Left lobe of liver (tissue), 2 donors: ENCODE data around the gene TBC1D3. TPM values are rescaled to one million over a fixed set of nuclear protein-coding genes. Genes with fewer than 3 reads are reported as not detected.
"Not testable (repeated sequence)": the region's sequence is repeated elsewhere in the genome, so short reads cannot be mapped to it uniquely, and the experiment has no call there.

ENCODE experiments used
- ATAC-seq: fragments of 200-7000 bp; cut with Tn5 transposase; one replicate; pipeline ENCODE4 v1.9.1; 2020; ENCODE audit warnings: mild to moderate bottlenecking, moderate library complexity
- DNase-seq: peaks from one replicate; pipeline ENCODE4 v3.0.0-alpha.2; 2020; ENCODE audit warnings: low spot score
- total RNA-seq: library from RNA; stranded (reverse); gene quantifications from one replicate; pipeline ENCODE4 v1.2.1, GENCODE V29; 2021
- donor health status: DM: no; HTN: no; CAD: no; lungs with moderate emphysema.
- donor health status: DM: no; HTN: yes; CAD: no.

TBC1D3 gene
- not detected for total RNA-seq

DNA sequence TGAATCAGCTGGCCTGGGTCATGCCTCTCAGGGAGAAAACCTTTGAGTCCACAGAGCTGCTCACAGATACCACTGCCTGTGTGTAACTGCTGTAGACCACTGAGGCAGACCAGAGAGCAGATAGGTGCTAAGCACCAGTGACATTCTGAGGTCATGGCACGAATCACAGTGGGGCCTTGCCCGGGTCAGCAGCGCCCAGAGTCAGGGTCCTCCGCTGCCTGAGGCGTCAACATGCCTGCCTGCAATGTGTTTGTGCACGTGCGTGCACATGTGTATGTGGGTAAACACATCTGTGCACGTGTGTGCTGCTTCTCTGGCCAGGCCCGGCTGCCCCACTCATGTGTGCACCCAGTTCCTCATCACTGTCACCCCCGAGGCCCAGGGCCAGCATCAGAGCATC is at the start of gene TBC1D3:
Gene TBC1D3 (minus strand): TSS at position 101 of the 400 bp plus-strand sequence. CDS start 1,526 bp downstream, outside the sequence.
- not testable (repeated sequence) for DNase-seq, ATAC-seq

DNA sequence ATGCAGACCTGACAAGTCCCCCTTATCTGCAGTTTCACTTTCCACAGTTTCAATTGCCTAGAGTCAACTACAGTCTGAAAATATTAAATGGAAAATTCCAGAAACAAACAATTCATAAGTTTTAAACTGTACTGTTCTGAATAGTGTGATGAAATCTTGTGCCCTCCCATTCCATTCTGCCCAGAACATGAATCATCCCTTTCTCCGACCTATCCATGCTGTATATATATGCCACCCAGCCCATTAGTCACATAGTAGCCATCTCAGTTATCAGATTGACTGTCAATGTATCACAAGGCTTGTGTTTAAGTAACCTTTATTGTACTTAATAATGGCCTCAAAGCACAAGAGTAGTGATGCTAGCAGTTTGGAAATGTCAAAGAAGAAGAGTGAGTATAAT is 40.4 kb upstream of the TBC1D3 start:
- not testable (repeated sequence) for DNase-seq, ATAC-seq

DNA sequence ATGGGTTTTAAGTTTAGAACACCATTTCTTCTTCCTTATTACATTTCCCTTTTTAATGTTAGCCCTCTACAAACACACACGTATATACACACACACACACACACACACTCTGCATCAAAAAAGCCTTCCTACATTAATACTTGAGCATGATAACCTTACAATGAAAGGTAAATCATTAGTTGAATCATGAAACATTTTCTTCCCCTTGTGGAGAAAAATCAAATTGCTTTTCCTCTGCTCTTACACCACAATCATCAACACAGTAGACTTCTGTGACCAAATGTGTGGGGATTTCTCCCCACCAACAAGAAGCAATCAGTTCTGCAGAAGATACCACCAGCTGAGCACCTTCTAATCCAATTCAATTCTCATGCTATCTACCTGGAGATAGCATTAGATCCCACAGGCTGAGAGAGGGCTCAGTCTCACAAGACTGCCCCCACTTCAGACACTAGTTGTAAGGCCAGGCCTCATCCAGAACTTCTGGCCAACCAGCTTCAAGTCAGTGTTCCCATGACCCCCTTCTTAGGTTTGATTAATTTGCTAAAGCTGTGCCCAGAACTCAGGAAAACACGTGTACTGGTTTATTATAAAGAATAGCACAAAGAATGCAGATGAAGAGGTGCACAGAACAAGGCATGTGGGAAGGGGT is 33.6 kb upstream of the TBC1D3 start:
- DNase-seq = not testable (repeated sequence)
- peak; percentile 33 for ATAC-seq

DNA sequence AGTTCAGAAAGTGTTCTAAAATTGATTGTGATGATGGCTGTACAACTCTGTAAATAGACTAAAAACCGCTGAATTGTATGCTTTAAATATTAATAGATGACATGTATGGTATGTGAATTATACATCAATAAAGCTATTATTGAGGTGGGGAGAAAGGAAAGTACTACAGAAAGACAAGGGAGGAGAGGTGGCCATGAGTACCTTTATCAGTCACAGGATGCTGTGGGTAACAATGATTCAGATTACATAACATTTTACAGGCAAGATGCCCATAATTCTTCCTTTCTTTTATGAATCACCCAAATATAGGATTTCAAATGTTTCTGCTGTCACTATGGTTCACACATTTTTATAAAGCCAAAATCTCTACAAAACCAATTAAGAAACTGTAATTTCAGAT is 28.5 kb upstream of the TBC1D3 start:
- not testable (repeated sequence) for DNase-seq, ATAC-seq

DNA sequence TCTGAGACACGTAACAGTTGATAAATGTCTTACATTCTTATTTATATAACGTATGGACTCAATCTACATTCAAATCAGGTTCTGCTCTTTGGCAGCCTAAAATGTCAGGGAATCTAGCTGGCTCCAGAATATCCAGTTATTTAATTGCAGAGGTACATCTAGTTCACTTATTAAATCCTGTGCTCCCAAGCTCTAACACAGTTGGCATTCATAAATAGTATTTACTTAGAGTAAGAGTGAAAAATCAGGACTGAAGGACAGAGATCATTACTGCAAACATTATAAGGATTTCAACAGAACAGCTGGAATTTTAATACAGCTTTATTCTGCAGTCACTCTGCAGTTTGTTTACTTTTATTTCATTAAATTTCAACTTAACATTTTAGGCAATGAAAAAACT is 7.9 kb upstream of the TBC1D3 start:
- not testable (repeated sequence) for DNase-seq
- ATAC-seq = peak; percentile 94

DNA sequence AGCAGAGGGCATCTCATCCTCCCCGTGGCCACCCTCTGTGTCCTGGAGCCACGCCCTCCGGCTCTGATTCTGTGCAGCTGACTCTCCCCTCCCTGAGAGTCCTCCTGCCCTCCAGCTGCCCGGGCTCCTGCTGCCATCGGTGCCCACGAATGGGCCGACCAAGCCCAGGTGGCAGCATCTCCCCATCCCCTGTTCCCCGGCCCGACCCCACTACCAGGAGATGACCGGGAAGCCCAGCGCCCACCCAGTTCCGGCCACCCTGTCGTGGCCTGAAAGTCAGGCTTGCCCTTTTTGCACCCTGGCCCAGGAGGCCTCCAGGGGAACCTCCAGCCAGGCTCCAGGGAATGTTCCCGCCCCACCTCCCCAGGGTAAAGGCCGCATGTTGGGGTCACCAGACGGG is 57.5 kb downstream of the TBC1D3 start:
- not testable (repeated sequence) for ATAC-seq
- peak; percentile 24 for DNase-seq

Other genes starting within 250 kb of the TBC1D3 start
- 10.4 TPM for gene TBC1D3L, start 203.5 kb downstream of the TBC1D3 start, total RNA-seq
- gene TBC1D3D, start 188.6 kb downstream of the TBC1D3 start, total RNA-seq = 0.33 TPM
- 0.18 TPM for gene TBC1D3C, start 123.9 kb downstream of the TBC1D3 start, total RNA-seq
- not detected for gene TBC1D3E, start 64.6 kb downstream of the TBC1D3 start, total RNA-seq
- 19.1 TPM for gene MRPL45, start 104.6 kb upstream of the TBC1D3 start, total RNA-seq
- 0.03 TPM for gene GPR179, start 151.4 kb upstream of the TBC1D3 start, total RNA-seq
- 6.4 TPM for gene SOCS7, start 159.3 kb upstream of the TBC1D3 start, total RNA-seq
- gene ARHGAP23, start 235.9 kb upstream of the TBC1D3 start, total RNA-seq = 3.3 TPM